ENCODE data around the gene YWHAG.
"Not testable (repeated sequence)": the region's sequence is repeated elsewhere in the genome, so short reads cannot be mapped to it uniquely, and the experiment has no call there.

Gene YWHAG

DNA sequence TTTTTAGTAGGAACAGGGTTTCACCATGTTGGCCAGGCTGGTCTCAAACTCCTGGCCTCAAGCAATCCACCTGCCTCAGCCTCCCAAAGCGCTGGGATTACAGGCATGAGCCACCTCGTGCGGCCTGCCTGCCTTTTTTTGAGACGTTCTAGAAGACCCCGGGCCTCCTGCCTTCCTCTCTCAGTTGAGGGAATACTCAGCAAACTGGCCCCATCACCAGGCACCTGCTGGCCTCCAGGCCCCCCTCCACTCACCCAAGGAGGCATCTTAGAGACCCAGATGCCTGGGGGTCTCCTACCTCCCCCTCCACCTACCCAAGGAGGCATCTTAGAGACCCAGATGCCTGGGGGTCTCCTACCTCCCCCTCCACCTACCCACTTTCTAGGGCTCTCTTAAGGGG lies 65.9 kb downstream of the YWHAG start:
- not testable (repeated sequence) for DNase-seq

DNA sequence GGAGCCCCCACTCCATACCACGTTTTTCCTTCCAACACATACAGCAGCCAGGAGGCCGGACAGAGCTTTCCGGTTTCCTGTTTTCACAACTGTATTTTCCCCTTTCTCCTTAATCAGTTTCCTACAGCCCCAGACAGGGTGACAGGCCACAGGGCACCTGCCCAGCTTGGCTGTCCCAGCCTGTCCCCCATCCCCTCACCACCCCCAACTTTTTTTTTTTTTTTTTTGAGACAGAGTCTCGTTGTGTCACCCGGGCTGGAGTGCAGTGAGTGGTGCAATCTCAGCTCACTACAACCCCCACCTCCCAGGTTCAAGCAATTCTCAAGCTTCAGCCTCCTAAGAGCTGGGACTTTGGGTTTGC lies 66.6 kb downstream of the YWHAG start:
- DNase-seq = no peak

DNA sequence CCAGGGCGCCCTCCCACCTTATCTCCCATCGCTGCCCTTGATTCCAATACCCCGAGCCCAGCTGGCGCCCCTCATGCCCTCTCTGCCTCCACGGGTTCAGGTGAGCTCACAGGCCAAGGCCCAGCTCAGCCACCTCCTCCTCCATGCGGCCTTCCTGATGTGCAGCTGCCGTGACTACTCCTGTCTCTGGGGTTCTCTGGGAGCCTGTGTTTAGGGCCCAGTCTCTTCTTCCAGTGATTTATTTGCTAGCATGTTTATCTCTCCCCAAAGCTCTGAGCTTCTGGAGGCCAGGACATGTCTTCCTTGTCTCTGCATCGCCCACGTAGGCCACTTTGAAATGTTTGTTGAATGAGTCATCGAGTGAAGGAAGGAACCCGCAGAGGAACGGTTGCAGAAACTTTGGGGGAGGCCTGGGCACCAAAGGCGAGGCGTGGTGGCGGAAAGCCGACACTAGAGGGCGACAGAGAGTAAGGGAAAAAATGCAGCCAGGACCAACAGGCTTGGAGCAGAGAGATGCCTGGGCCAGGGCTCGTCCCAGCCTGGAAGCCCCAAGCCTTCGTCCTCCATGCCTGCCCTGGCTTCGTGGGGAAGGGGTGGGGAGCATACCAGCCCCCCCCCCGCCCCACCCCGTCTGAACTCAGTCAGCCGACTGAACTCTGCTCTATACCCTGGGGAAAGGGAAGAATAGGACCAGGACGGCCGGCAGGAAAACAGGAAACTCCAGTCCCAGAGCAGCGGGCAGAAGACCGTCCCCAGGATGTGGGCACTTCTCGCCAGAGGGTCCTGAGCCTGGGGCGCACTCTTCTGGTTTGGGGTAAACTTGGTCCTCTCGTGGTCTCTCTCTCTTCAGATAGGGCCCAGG lies 67.2 kb downstream of the YWHAG start:
- DNase-seq = peak; percentile 82 to 86

- DNase-seq = not testable (repeated sequence)
These were observed 67.9 kb downstream of the YWHAG start for GRCh38 chr7:76290847-76291350.

DNA sequence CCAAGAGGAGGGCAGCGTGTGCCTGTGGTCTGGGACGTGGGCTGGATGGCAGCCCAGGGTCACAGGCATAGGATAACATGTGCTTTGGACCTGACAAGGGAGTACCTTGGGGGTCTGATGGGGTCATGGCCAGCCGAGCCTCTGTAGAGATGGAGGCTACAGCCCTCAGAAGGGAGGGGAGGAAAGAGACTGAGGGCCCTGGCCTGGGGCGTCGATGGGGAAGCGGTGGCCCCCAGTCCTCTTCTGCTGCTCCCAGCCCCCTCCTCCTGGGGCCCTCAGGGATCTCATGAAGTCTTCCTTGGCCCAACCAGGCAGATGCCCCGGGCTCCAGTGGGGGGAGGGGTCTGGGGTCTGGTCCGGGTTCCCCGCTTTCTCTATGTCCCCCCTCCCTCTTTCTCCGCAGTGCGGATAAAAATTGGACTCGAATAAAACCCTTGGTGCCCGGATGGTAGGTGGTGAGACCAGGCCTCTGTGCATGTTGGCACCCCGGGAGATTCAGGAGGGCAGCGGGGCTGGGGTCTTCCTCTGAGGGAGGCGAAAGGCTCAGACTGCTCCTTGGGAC lies 71.9 kb downstream of the YWHAG start:
- no peak for DNase-seq

- DNase-seq = no peak
These were observed 73.0 kb downstream of the YWHAG start for GRCh38 chr7:76285604-76286374.

GRCh38 chr7:76283254-76284159 lies 75.3 kb downstream of the YWHAG start:
- no peak for DNase-seq

DNA sequence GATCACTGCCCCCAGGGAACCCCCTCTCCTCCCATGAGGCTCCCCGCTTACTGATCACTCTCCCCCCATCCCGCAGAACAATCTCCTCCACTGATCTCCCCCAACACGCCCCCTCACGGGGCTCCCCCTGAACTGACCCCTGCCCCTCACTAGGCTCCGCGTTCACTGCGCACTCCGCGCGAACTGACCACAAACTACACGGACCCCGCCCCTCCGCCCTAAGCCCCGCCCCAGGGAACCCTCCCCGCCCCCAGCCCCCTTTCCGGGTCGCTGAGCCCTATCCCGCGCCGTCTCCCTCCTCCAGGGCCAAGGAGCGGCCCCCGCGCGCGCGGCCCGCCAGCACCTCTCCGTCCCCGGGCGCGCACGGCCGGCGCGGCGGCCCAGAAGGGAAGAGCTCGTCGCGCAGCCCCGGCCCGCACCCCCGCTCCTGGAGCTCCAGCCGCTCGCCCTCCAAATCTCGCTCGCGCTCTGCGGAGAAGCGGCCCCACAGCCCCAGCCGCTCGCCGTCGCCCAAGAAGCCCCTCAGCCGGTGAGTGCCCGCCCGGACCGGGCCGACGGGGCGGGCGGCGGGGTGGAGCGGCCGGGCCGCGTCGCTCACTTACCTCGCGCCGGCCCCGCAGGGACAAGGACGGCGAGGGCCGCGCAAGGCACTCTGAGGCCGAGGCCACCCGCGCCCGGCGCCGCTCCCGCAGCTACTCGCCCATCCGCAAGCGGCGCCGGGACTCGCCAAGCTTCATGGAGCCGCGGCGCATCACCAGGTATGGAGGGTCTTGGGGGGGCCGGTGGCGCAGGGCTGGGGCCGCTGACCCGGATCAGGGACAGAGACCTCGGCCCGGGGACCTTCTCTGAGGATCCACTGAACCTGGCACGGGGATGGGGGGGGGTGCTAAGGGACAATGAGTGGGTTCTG lies 76.2 kb downstream of the YWHAG start:
- no peak for DNase-seq

DNA sequence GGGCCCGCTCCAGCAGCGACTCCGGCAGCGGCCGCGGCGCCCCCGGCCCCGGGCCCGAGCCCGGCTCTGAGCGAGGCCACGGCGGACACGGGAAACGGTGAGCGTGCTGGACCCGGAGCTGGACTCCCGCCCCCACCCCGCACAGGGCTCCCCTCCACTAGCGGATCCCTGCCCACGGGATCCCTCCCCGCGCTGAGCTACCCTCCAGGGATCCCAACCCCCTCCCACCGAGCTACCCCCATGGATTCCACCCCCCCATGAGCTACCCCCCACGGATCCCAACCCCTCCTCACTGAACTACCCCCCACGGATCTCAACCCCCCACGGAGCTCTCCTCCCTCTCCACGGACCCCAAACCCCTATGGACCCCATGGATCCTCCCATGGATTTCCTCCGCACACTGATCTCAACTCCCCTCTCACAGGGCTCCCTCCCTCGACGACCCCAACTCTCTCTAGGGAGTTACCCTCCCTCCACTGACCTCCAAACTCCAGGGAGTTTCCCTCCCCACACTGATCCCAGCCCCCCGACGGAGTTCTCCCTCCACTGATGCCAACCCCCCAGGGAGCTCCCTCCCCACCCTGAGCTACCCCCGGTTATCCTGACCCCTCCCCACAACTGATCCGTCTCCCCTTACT lies 77.0 kb downstream of the YWHAG start:
- DNase-seq = no peak

DNA sequence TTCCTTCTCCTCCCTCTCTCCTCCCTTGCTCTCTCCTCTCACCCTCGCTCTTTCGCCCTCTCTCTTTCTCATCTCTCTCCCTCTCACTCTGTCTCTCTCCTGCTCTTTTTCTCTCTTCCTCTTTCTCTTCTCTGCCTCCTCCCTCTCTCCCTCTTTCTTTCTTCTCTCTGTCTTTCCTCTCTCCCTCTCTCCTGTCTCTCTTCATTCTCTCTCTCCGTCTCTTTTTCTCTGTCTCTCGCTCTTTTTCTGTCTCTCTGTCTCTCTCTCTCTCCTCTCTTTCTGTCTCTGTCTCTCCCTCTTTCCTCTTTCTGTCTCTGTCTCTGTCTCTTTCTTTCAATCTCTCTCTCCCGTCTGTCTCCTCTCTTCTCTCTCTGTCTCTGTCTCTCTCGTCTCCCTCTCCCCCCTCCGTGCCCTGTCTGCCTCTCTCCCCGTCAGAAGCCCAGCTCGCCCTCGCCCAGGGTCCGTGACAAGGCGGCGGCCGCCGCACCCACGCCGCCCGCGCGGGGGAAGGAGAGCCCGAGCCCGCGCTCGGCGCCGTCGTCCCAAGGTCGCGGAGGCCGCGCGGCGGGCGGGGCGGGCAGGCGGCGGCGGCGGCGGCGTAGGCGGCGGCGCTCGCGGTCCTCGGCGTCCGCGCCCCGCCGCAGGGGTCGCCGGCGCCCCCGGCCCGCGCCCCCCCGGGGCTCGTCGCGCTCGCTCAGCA lies 77.6 kb downstream of the YWHAG start:
- DNase-seq = no peak

DNA sequence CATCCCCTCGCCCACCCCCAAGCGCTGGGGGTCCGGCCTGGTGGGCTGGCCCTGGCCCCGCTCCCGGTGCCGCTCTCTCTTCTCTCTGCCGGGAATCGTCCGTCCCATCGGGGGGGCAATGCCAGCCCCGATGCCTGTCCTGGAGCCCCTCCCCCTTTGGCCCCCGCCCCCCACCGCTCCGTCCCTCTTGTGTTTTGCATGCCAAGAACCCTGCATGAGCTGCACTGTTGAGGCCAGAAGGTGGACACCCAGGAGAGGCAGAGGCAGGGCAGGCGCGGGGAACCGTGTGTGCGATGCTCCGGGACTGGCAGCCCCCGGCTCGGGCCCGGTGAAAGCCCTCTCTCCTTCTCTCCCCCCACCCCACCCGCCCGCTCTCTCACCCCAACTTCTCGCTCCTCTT lies 78.4 kb downstream of the YWHAG start:
- DNase-seq = no peak

- DNase-seq = no peak
These were observed 80.3 kb downstream of the YWHAG start for GRCh38 chr7:76278540-76278939.
